Frontal cortex (tissue), 4 donors: Measurements from ENCODE around the gene ABCC12. TPM values are rescaled to one million over a fixed set of nuclear protein-coding genes. Genes with fewer than 3 reads are reported as not detected.

Source experiments
- DNase-seq, 2 donors: peaks; one replicate each; pipeline ENCODE4 v3.0.0; 2012; ENCODE audit warnings: low spot score in 2 of 2
- FAIRE-seq: peaks from 2 replicates; lab custom pipeline; 2012; peaks lifted over from hg19 to GRCh38; lab: Jason Lieb, UNC
- total RNA-seq: library from RNA; depleted of rRNA; stranded (reverse); fragments of >200 nt; gene quantifications from one replicate; pipeline ENCODE4 v1.2.3, GENCODE V29; 2014
- donor health status: control.
- donor health status: control.
- donor health status: control.

ABCC12 gene
- total RNA-seq, 1 donor from 2014 or later, result 0.41 TPM

GRCh38 chr16:48136547-48137360, 19.0 kb downstream of the ABCC12 start:
- FAIRE-seq (no peak), DNase-seq (no peak)

GRCh38 chr16:48133455-48134211, 22.2 kb downstream of the ABCC12 start:
- DNase-seq (no peak), FAIRE-seq (no peak)

- DNase-seq (no peak), FAIRE-seq (no peak)
Observed at GRCh38 chr16:48132696-48133095, 23.1 kb downstream of the ABCC12 start.

GRCh38 chr16:48131201-48131935, 24.4 kb downstream of the ABCC12 start:
- DNase-seq, result no peak
- no peak for FAIRE-seq

- DNase-seq (no peak), FAIRE-seq (no peak)
Observed at GRCh38 chr16:48129926-48130325, 25.9 kb downstream of the ABCC12 start.

GRCh38 chr16:48128769-48129168, 27.0 kb downstream of the ABCC12 start:
- no peak for FAIRE-seq
- DNase-seq, result no peak

- DNase-seq (no peak), FAIRE-seq (no peak)
Observed at GRCh38 chr16:48126801-48127644, 28.8 kb downstream of the ABCC12 start.

GRCh38 chr16:48125888-48126287, 29.9 kb downstream of the ABCC12 start:
- no peak for DNase-seq
- no peak for FAIRE-seq

GRCh38 chr16:48124266-48124665, 31.5 kb downstream of the ABCC12 start:
- FAIRE-seq (no peak), DNase-seq (no peak)

- DNase-seq (peak in 1 of 2 donors; percentile 43), FAIRE-seq (no peak)
Observed at GRCh38 chr16:48123104-48123788, 32.5 kb downstream of the ABCC12 start.

GRCh38 chr16:48121276-48121675, 34.5 kb downstream of the ABCC12 start:
- FAIRE-seq (no peak), DNase-seq (no peak)

- no peak for FAIRE-seq
- no peak for DNase-seq
Observed at GRCh38 chr16:48118841-48119240, 37.0 kb downstream of the ABCC12 start.

GRCh38 chr16:48117217-48118105, 38.3 kb downstream of the ABCC12 start:
- FAIRE-seq (no peak), DNase-seq (peak in 1 of 2 donors; percentile 40)

- FAIRE-seq, result no peak
Observed at GRCh38 chr16:48115299-48115698, 40.5 kb downstream of the ABCC12 start.

GRCh38 chr16:48114410-48114809, 41.4 kb downstream of the ABCC12 start:
- FAIRE-seq, result no peak
- no peak for DNase-seq

More at GRCh38 chr16:48115299-48115698, 40.5 kb downstream of the ABCC12 start:
- DNase-seq, result no peak

GRCh38 chr16:48113471-48113870, 42.3 kb downstream of the ABCC12 start:
- FAIRE-seq (no peak), DNase-seq (no peak)

GRCh38 chr16:48113001-48113400, 42.8 kb downstream of the ABCC12 start:
- FAIRE-seq (no peak), DNase-seq (no peak)

- FAIRE-seq (no peak), DNase-seq (no peak)
Observed at GRCh38 chr16:48112600-48112999, 43.2 kb downstream of the ABCC12 start.
